DOHH2 (cell line): ENCODE results near the gene SPANXN3.
"Not testable (repeated sequence)": the region's sequence is repeated elsewhere in the genome, so short reads cannot be mapped to it uniquely, and the experiment has no call there.

Source experiments
- EZH2phosphoT487 ChIP-seq: fragments of 200-600 bp; sonication (generic); IDR thresholded peaks from 2 replicates; pipeline ENCODE4 v1.6.1; 2017; ENCODE audit warnings: borderline replicate concordance, mild to moderate bottlenecking, antibody characterized with exemption, low read length, moderate library complexity, mixed read lengths
- TF ChIP-seq, protein P1 (sequence below): fragments of 200-600 bp; sonication (generic); IDR thresholded peaks from one replicate; pipeline ENCODE4 v1.5.1; 2014; ENCODE audit warnings: antibody characterized with exemption, mild to moderate bottlenecking, low read depth, low read length; ENCODE audit not compliant: poor library complexity, severe bottlenecking

- TF ChIP-seq, protein P1, sequence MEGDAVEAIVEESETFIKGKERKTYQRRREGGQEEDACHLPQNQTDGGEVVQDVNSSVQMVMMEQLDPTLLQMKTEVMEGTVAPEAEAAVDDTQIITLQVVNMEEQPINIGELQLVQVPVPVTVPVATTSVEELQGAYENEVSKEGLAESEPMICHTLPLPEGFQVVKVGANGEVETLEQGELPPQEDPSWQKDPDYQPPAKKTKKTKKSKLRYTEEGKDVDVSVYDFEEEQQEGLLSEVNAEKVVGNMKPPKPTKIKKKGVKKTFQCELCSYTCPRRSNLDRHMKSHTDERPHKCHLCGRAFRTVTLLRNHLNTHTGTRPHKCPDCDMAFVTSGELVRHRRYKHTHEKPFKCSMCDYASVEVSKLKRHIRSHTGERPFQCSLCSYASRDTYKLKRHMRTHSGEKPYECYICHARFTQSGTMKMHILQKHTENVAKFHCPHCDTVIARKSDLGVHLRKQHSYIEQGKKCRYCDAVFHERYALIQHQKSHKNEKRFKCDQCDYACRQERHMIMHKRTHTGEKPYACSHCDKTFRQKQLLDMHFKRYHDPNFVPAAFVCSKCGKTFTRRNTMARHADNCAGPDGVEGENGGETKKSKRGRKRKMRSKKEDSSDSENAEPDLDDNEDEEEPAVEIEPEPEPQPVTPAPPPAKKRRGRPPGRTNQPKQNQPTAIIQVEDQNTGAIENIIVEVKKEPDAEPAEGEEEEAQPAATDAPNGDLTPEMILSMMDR, result not testable (repeated sequence)
- not testable (repeated sequence) for TF ChIP-seq EZH2phosphoT487
These were observed 15.1 kb downstream of the SPANXN3 start for GRCh38 chrX:143502196-143502595.
